Measurements from ENCODE around the gene TAF11L5.
"Not testable (repeated sequence)": the region's sequence is repeated elsewhere in the genome, so short reads cannot be mapped to it uniquely, and the experiment has no call there.

TAF11L5 gene

DNA sequence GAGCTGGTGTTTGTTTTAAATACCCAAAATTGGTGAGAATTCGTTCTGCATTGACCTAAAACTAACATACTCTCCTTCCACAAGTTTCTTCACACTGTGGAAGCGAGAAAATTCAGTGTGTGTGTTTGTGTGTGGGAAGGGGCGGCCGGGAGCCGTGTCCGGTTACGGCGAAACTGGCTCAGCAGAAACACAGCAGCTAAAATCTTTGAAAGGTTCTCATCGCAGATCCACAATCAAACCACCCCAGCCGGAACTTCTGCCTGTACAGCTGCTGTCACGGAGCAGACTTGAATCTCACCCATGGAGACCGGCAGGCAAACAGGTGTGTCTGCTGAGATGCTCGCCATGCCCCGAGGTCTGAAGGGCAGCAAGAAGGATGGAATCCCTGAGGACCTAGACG lies at the start of gene TAF11L5:
Gene TAF11L5 (plus strand): TSS at position 301 of the 400 bp plus-strand sequence.
- not testable (repeated sequence) for DNase-seq

GRCh38 chr5:17477043-17477442 lies 48.0 kb upstream of the TAF11L5 start:
- no peak for DNase-seq

DNA sequence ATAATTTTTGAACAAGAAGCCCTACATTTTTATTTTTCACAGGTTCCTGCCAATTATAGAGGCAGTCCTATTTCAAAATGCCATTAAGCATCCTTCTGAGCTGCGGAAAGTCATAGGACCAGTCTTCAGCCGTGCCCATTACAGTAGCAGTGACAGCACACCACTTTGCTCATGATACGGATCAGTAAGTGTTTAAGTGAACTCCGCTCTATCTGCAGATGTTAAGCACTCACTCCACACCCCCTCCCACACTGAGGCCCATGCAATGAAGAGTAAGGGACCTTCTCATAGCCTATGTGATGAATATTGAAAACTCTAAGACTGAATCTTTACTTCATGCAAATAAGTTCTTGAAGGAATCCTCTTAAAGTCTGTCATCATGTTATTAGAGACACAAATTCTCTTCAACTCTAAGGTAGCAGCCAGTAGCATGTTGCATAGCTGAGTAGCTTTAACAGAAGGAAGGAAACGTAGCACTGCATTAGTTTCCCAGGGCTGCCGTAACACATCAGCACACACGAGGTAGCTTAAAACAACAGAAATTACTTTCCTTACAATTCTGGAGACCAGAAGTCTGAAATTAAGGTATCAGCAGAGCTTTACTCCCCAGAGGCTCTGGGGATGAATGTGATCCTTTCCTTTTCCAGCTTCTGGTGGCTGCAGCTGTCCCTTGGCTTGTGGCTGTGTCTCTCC lies 47.3 kb upstream of the TAF11L5 start:
- DNase-seq = no peak

DNA sequence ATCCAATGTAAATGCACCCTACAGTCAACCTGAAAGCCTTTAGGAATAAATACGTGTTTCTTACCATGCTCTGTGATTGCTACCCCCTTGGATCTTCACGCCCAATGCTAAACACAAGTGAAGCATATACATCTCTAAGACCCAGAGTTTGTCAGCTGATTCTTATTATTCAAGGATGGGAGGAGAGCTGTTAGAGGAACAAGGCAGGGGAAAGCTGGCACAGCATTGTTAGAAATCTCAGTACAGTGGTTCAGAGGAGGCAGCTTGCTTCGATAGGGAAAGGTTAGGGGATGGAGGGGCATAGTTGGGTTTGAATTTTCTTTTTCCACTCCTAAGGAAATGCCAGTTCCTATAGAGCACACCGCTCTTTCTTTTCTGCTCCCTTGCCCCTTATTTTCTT lies 43.7 kb upstream of the TAF11L5 start:
- DNase-seq = no peak

DNA sequence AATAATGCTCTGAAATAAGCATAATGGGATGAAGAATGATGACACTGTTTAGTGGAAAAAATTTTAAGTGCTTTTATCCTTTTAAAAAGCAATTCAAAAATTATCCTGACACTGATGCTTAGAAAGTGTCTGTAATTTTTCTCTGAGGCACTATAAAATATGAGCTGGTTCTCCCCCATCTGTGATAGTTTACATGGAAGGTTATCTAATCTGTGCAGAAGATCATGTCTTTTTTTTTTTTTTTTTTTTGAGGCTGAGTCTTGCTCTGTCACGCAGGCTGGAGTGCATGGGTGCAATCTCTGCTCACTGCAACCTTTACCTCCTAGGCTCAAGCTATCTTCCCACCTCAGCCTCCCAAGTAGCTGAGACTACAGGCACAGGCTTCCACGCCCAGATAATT lies 42.2 kb upstream of the TAF11L5 start:
- DNase-seq = no peak

DNA sequence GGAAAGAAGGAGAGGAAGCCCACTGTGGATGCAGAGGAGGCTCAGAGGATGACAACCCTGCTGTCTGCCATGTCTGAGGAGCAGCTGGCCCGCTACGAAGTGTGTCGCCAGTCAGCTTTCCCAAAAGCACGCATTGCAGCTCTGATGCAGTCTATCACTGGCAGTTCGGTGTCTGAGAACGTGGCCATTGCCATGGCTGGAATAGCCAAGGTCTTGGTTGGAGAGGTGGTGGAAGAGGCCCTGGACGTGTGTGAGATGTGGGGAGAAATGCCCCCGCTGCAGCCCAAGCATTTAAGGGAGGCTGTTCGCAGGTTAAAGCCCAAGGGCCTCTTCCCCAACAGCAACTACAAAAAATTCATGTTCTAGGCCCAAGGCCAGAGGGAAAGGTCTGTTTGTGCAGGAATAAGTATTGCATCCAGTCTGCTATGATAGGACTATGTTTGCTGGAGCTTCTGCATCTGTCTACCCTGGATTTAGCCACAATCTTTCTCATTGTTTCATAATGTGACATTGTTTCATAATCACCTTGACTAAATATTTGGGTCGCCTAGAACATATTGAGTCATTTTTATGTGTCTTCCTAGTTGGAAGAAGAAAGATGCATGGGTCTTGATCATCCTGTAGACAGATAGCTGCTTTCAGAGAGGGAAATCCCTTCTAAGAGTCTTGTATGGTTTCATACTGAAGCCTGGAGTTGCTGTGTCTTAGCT lies 38.4 kb upstream of the TAF11L5 start:
- not testable (repeated sequence) for DNase-seq

- DNase-seq = no peak
Observed at GRCh38 chr5:17487174-17487512, 37.9 kb upstream of the TAF11L5 start.

GRCh38 chr5:17491257-17491656 lies 33.8 kb upstream of the TAF11L5 start:
- not testable (repeated sequence) for DNase-seq

GRCh38 chr5:17492770-17493169 lies 32.3 kb upstream of the TAF11L5 start:
- DNase-seq = no peak

GRCh38 chr5:17497446-17497845 lies 27.6 kb upstream of the TAF11L5 start:
- DNase-seq = no peak

DNA sequence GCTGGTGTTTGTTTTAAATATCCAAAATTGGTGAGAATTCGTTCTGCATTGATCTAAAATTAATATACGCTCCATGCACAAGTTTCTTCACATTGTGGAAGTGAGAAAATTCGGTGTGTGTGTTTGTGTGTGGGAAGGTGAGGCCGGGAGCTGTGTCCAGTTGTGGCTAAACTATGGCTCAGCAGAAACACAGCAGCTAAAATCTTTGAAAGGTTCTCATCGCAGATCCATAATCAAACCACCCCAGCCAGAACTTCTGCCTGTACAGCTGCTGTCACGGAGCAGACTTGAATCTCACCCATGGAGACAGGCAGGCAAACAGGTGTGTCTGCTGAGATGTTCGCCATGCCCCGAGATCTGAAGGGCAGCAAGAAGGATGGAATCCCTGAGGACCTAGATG lies 27.1 kb upstream of the TAF11L5 start, which contains the start of gene TAF11L2:
Gene TAF11L2 (plus strand): TSS at position 301 of the 400 bp plus-strand sequence.
- not testable (repeated sequence) for DNase-seq

- DNase-seq = no peak
Observed at GRCh38 chr5:17511775-17512325, 13.2 kb upstream of the TAF11L5 start.

GRCh38 chr5:17517526-17517925 lies 7.5 kb upstream of the TAF11L5 start:
- not testable (repeated sequence) for DNase-seq

GRCh38 chr5:17518067-17518466 lies 7.0 kb upstream of the TAF11L5 start, which contains the start of gene TAF11L3:
TSS of gene TAF11L3 (plus strand) at chr5:17518367.
- not testable (repeated sequence) for DNase-seq

- DNase-seq = not testable (repeated sequence)
Observed at GRCh38 chr5:17519508-17519907, 5.5 kb upstream of the TAF11L5 start.

GRCh38 chr5:17521501-17521900 lies 3.5 kb upstream of the TAF11L5 start, which contains the start of gene TAF11L4:
TSS of gene TAF11L4 (plus strand) at chr5:17521801.
- DNase-seq = not testable (repeated sequence)

DNA sequence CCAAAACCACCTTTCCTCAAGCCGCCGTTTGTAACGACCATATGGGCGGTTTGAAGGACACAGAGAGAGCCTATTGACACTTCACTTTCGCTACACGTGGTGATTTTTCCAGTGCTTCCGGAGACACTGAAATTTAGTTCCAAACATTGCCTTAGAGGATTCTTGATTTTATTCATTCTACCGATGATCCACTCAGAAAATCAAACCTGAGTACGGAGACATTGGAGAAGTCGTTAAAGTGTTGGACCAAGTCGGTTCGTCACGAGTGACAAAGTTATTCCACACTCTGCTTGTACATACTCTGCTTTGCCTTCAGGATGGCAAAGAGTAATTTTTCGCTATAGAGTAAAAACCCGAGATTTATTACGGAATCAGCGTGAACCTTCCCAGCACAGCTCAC lies 1.5 kb downstream of the TAF11L5 start:
- not testable (repeated sequence) for DNase-seq

GRCh38 chr5:17528369-17528768 lies 3.3 kb downstream of the TAF11L5 start, which contains the start of gene TAF11L6:
TSS of gene TAF11L6 (plus strand) at chr5:17528669.
- not testable (repeated sequence) for DNase-seq

All from RPMI8226 (cell line).